A673 (cell line): Measurements from ENCODE around the gene CRY2.

Experiments used
- CTCF ChIP-seq: fragments of 300-800, 200-600 bp; sonication (generic); conservative IDR thresholded peaks from 2 replicates; pipeline ENCODE4 v1.5.1; 2017; ENCODE audit warnings: low read depth, mild to moderate bottlenecking, antibody characterized with exemption, low read length, moderate library complexity, mixed read lengths
- EZH2 ChIP-seq: fragments of 200-600 bp; sonication (generic); IDR thresholded peaks from 2 replicates; pipeline ENCODE4 v1.6.1; 2017; ENCODE audit warnings: borderline replicate concordance, low read depth, mild to moderate bottlenecking, mixed read lengths, antibody characterized with exemption, low read length; ENCODE audit not compliant: poor library complexity, severe bottlenecking

DNA sequence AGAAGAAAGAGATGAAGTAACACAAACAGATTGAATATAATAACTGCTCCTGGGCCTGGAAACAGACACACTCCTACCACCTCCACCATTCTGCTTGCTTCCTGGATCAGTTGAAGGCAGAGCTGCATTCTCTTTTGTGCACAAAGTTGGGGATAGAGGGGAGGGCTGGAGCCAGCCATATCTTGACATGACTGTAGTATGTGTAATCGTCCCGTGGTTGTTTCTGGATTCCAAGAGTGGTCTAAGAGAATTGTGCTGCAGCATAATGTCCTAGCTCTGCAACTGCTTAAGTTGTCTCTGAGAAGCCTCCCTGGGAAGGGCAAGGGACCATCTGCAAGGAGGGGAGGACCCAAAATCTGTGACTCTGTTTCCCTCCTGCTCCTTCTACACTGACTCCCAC, 3.2 kb downstream of the CRY2 start:
- TF ChIP-seq EZH2 (no peak), CTCF (no peak)
